Body of pancreas (tissue), 4 donors: Measurements from ENCODE around the gene ST3GAL3. TPM values are rescaled to one million over a fixed set of nuclear protein-coding genes. Genes with fewer than 3 reads are reported as not detected.

Source experiments
- ATAC-seq: fragments of 150-250 bp; one replicate; pipeline ENCODE4 v1.9.1; 2016
- DNase-seq, 4 donors: peaks; one replicate each; pipeline ENCODE4 v3.0.0-alpha.2; 2019
- H3K27ac ChIP-seq, 4 donors: fragments of 200-600 bp; sonication (generic); 1 replicate in 3 of 4; 2 replicates in 1 of 4; pipeline versions ENCODE4 v1.5.1 to v1.6.1; 2016 to 2019; ENCODE audit warnings: mild to moderate bottlenecking in 1 of 4, mixed read lengths in 1 of 4, moderate library complexity in 1 of 4
- H3K27me3 ChIP-seq, 2 donors: fragments of 200-600 bp; sonication (generic); one replicate each; pipeline ENCODE4 v1.6.0; 2016; ENCODE audit warnings: mild to moderate bottlenecking in 1 of 2
- H3K36me3 ChIP-seq, 2 donors: fragments of 200-600 bp; sonication (generic); replicated peaks in 1 of 2; 2 replicates each; pipeline ENCODE4 v1.5.1; 2016; ENCODE audit warnings: low read depth in 2 of 2; ENCODE audit not compliant: insufficient read depth in 1 of 2
- H3K4me1 ChIP-seq: fragments of 200-600 bp; sonication (generic); one replicate; pipeline ENCODE4 v1.6.0; 2016
- H3K4me3 ChIP-seq, 2 donors: fragments of 200-600 bp; sonication (generic); 1 replicate in 1 of 2; 2 replicates in 1 of 2; pipeline ENCODE4 v1.5.1; 2016 to 2019
- H3K9me3 ChIP-seq, 3 donors: fragments of 200-600 bp; sonication (generic); 1 replicate in 2 of 3; 2 replicates in 1 of 3; pipeline ENCODE4 v1.5.1; 2016
- CTCF ChIP-seq, 7 experiments: fragments of 450-650 bp in 4 of 7; fragments of 200-600 bp in 3 of 7; sonication (generic) in 3 of 7; IDR thresholded peaks; one replicate each; pipeline ENCODE4 v1.5.1; 2016 to 2019; ENCODE audit warnings: antibody characterized with exemption in 7 of 7
- POLR2A ChIP-seq, 3 donors: fragments of 450-650 bp; IDR thresholded peaks; one replicate each; pipeline ENCODE4 v1.6.1; 2016; ENCODE audit warnings: antibody characterized with exemption in 3 of 3, mild to moderate bottlenecking in 2 of 3
- WGBS, 2 donors: methylation state at CpG; one replicate each; pipeline ENCODE4 v1.1.5; 2017; 5-methylcytosine and 5-hydroxymethylcytosine counted together
- intact Hi-C: fragments of 100-400 bp; cut with DNase I; formaldehyde crosslinking; loops from one replicate; pipeline ENCODE4 v1.15.1; 2023
- total RNA-seq, 2 donors: library from RNA; depleted of rRNA; stranded (reverse); fragments of >200 nt; gene quantifications; one replicate each; pipeline ENCODE4 v1.1.0, GENCODE V29; 2016

The ST3GAL3 gene
- total RNA-seq, 2 donors from 2014 or later: 14.5 to 15.2 TPM

- WGBS, 2 donors: 90 to 97% methylated on average over 2 of the region's 2 CpGs
- H3K4me3 ChIP-seq: no peak overlapping the region
- no peak overlapping the region for H3K27ac ChIP-seq
- H3K4me1 ChIP-seq: no peaks in the 10 kb centered on the region
- no peaks in the 10 kb centered on the region for H3K9me3 ChIP-seq
- H3K36me3 ChIP-seq: peaks cover 8 to 54% of the 10 kb centered on the region in 2 donors
- intact Hi-C loops: no loop called here
- TF ChIP-seq POLR2A (IDR thresholded peaks at IDR 0.05): no peak
- H3K27me3 ChIP-seq: no peaks in the 10 kb centered on the region
- DNase-seq (no peak), ATAC-seq (no peak)
Observed at GRCh38 chr1:43688109-43688387, 19.3 kb upstream of the ST3GAL3 start.

- intact Hi-C loops: no loop called here
- 67 to 68% methylated on average over 1 to 2 of the region's 2 CpGs for WGBS, 2 donors
- TF ChIP-seq POLR2A (IDR thresholded peaks at IDR 0.05): no peak
- no peak for TF ChIP-seq CTCF (IDR thresholded peaks at IDR 0.05)
- Histone ChIP-seq H3K9me3 (no peaks in the 10 kb centered on the region), H3K27me3 (no peaks in the 10 kb centered on the region), H3K27ac (no peak overlapping the region), H3K4me3 (no peak overlapping the region), H3K36me3 (peaks cover 8 to 55% of the 10 kb centered on the region in 2 donors), H3K4me1 (no peaks in the 10 kb centered on the region)
- no peak for ATAC-seq
- DNase-seq: no peak
Observed at GRCh38 chr1:43688594-43689000, 18.7 kb upstream of the ST3GAL3 start.

GRCh38 chr1:43689289-43689688 lies 18.0 kb upstream of the ST3GAL3 start:
- H3K27ac ChIP-seq: no peak overlapping the region
- DNase-seq (no peak), ATAC-seq (no peak)
- H3K9me3 ChIP-seq: no peaks in the 10 kb centered on the region
- no peak overlapping the region for H3K4me3 ChIP-seq
- no peaks in the 10 kb centered on the region for H3K4me1 ChIP-seq
- intact Hi-C loops: no loop called here
- H3K36me3 ChIP-seq: peaks cover 8 to 60% of the 10 kb centered on the region in 2 donors
- WGBS, 2 donors: 92 to 93% methylated on average over 2 of the region's 2 CpGs
- no peaks in the 10 kb centered on the region for H3K27me3 ChIP-seq
- TF ChIP-seq POLR2A (IDR thresholded peaks at IDR 0.05) (no peak), CTCF (IDR thresholded peaks at IDR 0.05) (no peak)

GRCh38 chr1:43691871-43692815 lies 15.2 kb upstream of the ST3GAL3 start:
- intact Hi-C loops: no loop called here
- Histone ChIP-seq H3K27ac (no peak overlapping the region), H3K9me3 (no peaks in the 10 kb centered on the region), H3K4me3 (no peak overlapping the region), H3K27me3 (no peaks in the 10 kb centered on the region), H3K4me1 (no peaks in the 10 kb centered on the region), H3K36me3 (peaks cover 8 to 78% of the 10 kb centered on the region in 2 donors)
- WGBS, 2 donors: 83 to 87% methylated on average over 10 of the region's 10 CpGs
- no peak for ATAC-seq
- no peak for DNase-seq
- TF ChIP-seq POLR2A (IDR thresholded peaks at IDR 0.05) (no peak), CTCF (IDR thresholded peaks at IDR 0.05) (no peak)

GRCh38 chr1:43693371-43693770 lies 14.0 kb upstream of the ST3GAL3 start:
- no peak for DNase-seq
- no peak for ATAC-seq
- WGBS, 2 donors: 82 to 89% methylated on average over 6 of the region's 6 CpGs
- Histone ChIP-seq H3K36me3 (peaks cover 8 to 85% of the 10 kb centered on the region in 2 donors), H3K27me3 (no peaks in the 10 kb centered on the region), H3K27ac (no peak overlapping the region), H3K4me3 (no peak overlapping the region), H3K9me3 (no peaks in the 10 kb centered on the region), H3K4me1 (no peaks in the 10 kb centered on the region)
- intact Hi-C loops: no loop called here
- no peak for TF ChIP-seq CTCF (IDR thresholded peaks at IDR 0.05)
- TF ChIP-seq POLR2A (IDR thresholded peaks at IDR 0.05): no peak
